ENCODE results near the gene DOK5.

Gene DOK5

DNA sequence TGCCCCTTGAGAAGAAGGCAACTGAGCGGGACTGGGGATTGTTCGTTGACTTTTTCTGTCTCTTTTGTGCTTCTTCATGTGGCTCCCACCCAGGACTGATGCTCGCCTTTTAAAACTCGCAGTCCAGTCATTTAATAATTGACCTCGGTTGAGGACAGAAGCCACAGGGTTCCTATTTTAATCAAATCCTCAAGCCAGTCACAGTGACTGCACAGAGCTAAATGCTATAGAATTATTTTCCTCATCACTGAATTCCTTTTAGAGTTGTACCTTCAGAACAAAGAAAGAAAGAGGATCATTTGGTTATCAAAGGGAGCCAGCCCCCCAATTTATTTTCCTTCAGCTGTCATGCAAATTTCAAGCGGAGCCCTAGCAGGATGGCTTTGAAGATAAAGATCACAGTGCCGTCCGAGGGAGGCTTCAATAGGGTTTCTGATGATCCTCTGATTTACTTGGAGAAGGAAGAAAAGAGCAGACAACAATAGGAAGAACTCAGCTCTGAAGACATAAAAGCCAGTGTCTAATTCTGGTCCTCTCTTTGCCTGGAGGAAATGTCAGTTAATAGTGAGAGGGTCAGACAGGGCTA lies 186.6 kb downstream of the DOK5 start:
- DNase-seq: no peak
- Histone ChIP-seq H3K4me2 (ENCODE audit: low read depth, low read length) (no peak overlapping the region), H3K36me3 (replicated peaks; ENCODE audit: insufficient read depth, low read length) (no peaks in the 10 kb centered on the region), H3F3A (ENCODE audit: insufficient read depth, low read length) (no peaks in the 10 kb centered on the region), H2AFZ (ENCODE audit: low read length) (no peak overlapping the region), H3K9me2 (replicated peaks; ENCODE audit: insufficient read depth, low read length) (no peaks in the 10 kb centered on the region), H3K9me3 (replicated peaks; ENCODE audit: insufficient read depth, low read length) (no peaks in the 10 kb centered on the region), H3K79me2 (ENCODE audit: low read length) (no peaks in the 10 kb centered on the region), H3K9ac (ENCODE audit: low read length) (no peak overlapping the region), H3K4me1 (ENCODE audit: low read length) (peaks cover 6% of the 10 kb centered on the region; the same call in 1 of the 2 replicates), H3K27ac (ENCODE audit: low read length) (no peak overlapping the region), H4K20me1 (ENCODE audit: insufficient read depth, low read length) (no peaks in the 10 kb centered on the region), H3K27me3 (replicated peaks; ENCODE audit: insufficient read depth, low read length) (no peaks in the 10 kb centered on the region), H3K4me3 (ENCODE audit: low read length) (no peak overlapping the region)
- TF ChIP-seq EZH2 (optimal IDR thresholded peaks at IDR 0.05; ENCODE audit: low read depth, low read length): no peak

DNA sequence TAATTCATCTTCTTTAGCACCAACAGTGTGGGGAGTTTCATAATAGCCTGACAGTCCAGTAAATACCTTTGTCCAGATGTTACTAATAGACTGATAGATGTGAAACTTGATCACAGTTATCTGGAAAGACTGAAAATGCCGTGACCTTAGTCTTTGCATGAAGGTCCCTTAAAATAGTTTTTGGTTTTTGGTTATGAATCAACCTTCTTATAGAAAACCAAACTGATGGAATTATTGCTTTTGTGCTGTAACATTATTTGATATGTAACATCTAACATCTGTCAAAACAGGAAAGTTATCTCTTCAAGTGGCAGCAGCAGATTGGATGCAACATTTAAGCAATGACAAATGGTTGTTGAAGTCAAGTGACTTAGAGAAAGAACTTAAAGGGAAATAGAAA lies 190.4 kb downstream of the DOK5 start:
- H3K79me2 ChIP-seq (ENCODE audit: low read length): no peaks in the 10 kb centered on the region
- H3K27me3 ChIP-seq (replicated peaks; ENCODE audit: insufficient read depth, low read length): no peaks in the 10 kb centered on the region
- 0 out of 2 replicates have a peak overlapping the region, but pooled peaks have one; percentile 0 for H3K4me2 ChIP-seq (ENCODE audit: low read depth, low read length)
- H3F3A ChIP-seq (ENCODE audit: insufficient read depth, low read length): no peaks in the 10 kb centered on the region
- no peak overlapping the region for H3K4me3 ChIP-seq (ENCODE audit: low read length)
- no peaks in the 10 kb centered on the region for H3K9me2 ChIP-seq (replicated peaks; ENCODE audit: insufficient read depth, low read length)
- no peak for TF ChIP-seq EZH2 (optimal IDR thresholded peaks at IDR 0.05; ENCODE audit: low read depth, low read length)
- TF ChIP-seq, protein P1, sequence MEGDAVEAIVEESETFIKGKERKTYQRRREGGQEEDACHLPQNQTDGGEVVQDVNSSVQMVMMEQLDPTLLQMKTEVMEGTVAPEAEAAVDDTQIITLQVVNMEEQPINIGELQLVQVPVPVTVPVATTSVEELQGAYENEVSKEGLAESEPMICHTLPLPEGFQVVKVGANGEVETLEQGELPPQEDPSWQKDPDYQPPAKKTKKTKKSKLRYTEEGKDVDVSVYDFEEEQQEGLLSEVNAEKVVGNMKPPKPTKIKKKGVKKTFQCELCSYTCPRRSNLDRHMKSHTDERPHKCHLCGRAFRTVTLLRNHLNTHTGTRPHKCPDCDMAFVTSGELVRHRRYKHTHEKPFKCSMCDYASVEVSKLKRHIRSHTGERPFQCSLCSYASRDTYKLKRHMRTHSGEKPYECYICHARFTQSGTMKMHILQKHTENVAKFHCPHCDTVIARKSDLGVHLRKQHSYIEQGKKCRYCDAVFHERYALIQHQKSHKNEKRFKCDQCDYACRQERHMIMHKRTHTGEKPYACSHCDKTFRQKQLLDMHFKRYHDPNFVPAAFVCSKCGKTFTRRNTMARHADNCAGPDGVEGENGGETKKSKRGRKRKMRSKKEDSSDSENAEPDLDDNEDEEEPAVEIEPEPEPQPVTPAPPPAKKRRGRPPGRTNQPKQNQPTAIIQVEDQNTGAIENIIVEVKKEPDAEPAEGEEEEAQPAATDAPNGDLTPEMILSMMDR (IDR thresholded peaks at IDR 0.05; ENCODE audit: low read length): no peak
- no peak for TF ChIP-seq EZH2phosphoT487 (IDR thresholded peaks at IDR 0.05; ENCODE audit: low read length)
- peak; percentile 28 for DNase-seq
- H3K9me3 ChIP-seq (replicated peaks; ENCODE audit: insufficient read depth, low read length): no peaks in the 10 kb centered on the region
- H3K36me3 ChIP-seq (replicated peaks; ENCODE audit: insufficient read depth, low read length): no peaks in the 10 kb centered on the region
- no peak overlapping the region for H3K9ac ChIP-seq (ENCODE audit: low read length)
- no peak overlapping the region; the same call in 1 of the 2 replicates for H3K27ac ChIP-seq (ENCODE audit: low read length)
- no peak overlapping the region for H2AFZ ChIP-seq (ENCODE audit: low read length)
- H4K20me1 ChIP-seq (ENCODE audit: insufficient read depth, low read length): no peaks in the 10 kb centered on the region
- peaks cover 6% of the 10 kb centered on the region; the same call in 1 of the 2 replicates for H3K4me1 ChIP-seq (ENCODE audit: low read length)

DNA sequence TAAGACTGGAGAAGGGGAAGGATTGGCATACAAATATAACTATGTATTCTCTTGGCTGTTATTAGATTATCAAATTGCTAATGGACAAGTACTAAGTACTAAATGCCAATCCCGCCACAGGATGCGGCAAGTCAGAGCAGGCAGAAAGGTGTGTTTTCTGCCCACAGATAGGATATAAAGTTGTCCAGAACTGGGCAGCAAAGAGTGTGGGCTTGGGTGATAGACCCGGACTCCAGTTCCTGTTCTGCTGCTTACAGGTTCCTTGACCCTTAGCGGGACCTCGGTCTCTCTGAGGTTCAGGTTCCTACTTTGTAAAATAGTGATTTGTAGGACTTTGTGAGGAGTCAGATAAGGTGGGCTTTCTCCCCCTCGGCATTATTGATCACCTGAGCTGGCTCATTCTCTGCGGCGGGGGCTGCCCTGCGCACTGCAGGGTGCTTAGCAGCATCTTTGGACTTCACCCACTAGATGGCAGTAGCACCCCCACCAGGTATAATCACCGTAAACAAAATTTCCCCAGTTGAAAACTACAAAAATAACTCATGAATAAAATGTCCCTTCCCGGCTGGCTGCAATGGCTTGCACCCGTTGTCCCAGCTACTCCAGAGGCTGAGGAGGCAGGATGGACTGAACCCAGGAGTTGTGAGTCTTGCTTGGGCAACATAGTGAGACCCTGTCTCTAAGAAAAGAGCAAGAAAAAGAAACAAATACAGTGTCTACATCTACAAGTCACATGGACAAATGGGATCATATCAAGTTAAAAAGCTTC lies 193.1 kb downstream of the DOK5 start:
- Histone ChIP-seq H3F3A (ENCODE audit: insufficient read depth, low read length) (no peaks in the 10 kb centered on the region), H3K4me1 (ENCODE audit: low read length) (peaks cover 6% of the 10 kb centered on the region; the same call in 1 of the 2 replicates), H3K79me2 (ENCODE audit: low read length) (no peaks in the 10 kb centered on the region), H3K9me3 (replicated peaks; ENCODE audit: insufficient read depth, low read length) (no peaks in the 10 kb centered on the region), H2AFZ (ENCODE audit: low read length) (peak overlapping the region; percentile 65), H3K27ac (ENCODE audit: low read length) (no peak overlapping the region), H3K36me3 (replicated peaks; ENCODE audit: insufficient read depth, low read length) (no peaks in the 10 kb centered on the region), H3K9ac (ENCODE audit: low read length) (peak overlapping the region; percentile 33; the same call in 1 of the 2 replicates), H3K27me3 (replicated peaks; ENCODE audit: insufficient read depth, low read length) (no peaks in the 10 kb centered on the region), H3K9me2 (replicated peaks; ENCODE audit: insufficient read depth, low read length) (no peaks in the 10 kb centered on the region), H3K4me3 (ENCODE audit: low read length) (peak overlapping the region; percentile 41), H3K4me2 (ENCODE audit: low read depth, low read length) (peak overlapping the region; percentile 76), H4K20me1 (ENCODE audit: insufficient read depth, low read length) (no peaks in the 10 kb centered on the region)
- DNase-seq: peak; percentile 73
- TF ChIP-seq EZH2 (optimal IDR thresholded peaks at IDR 0.05; ENCODE audit: low read depth, low read length) (no peak), EZH2phosphoT487 (IDR thresholded peaks at IDR 0.05; ENCODE audit: low read length) (no peak)
- TF ChIP-seq, protein P1 (IDR thresholded peaks at IDR 0.05; ENCODE audit: low read length): peak; percentile 90
